Measurements from ENCODE around the gene PSMC1. TPM values are rescaled to one million over a fixed set of nuclear protein-coding genes. Genes with fewer than 3 reads are reported as not detected.

Gene PSMC1
- total RNA-seq, 1 donor from 2014 or later: 156 TPM

DNA sequence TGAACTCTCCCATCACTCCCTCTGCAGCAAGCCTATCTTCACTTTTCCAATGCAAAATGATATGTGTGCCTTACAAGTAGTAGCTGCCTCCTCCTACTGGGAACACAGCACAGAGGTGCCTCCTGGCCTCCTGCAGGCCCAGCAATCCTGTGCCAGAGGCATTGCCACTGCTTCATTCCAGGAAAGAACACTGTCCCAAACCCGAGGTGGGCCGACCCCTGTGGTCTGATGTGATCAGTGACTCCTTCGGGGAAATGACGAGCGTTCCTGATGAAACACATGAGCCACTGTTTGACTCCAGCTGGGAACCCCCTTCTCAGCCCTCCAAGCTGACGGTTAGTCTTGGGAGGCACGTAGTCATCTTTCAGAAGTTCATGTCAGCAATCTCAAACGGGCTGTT lies 19.5 kb downstream of the PSMC1 start:
- DNase-seq (ENCODE audit: extremely low read depth, low read depth, low spot score): no peak

GRCh38 chr14:90276646-90277367 lies 20.5 kb downstream of the PSMC1 start:
- DNase-seq (ENCODE audit: extremely low read depth, low read depth, low spot score): no peak

- DNase-seq (ENCODE audit: extremely low read depth, low read depth, low spot score): no peak
Observed at GRCh38 chr14:90277581-90278198, 21.3 kb downstream of the PSMC1 start.

GRCh38 chr14:90278199-90279175 lies 22.1 kb downstream of the PSMC1 start:
- DNase-seq (ENCODE audit: extremely low read depth, low read depth, low spot score): no peak

GRCh38 chr14:90280096-90280495 lies 23.7 kb downstream of the PSMC1 start:
- DNase-seq (ENCODE audit: extremely low read depth, low read depth, low spot score): no peak

DNA sequence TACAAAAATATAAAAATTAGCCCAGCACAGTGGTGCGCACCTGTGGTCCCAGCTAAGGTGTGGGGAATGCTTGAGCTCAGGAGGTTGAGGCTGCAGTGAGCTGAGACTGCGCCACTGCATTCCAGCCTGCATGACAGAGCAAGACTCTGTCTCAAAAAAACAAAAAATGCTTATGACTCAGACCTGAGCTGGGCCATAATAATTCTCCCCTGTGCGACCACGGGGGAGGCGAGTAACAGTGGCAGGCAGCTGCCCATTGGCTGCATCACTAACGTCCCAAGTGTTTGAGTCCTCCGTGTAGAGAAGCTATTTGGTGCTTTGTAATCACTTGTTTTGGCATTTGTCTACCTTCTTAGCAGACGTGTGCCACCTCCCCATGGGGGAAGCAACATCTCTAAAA lies 24.9 kb downstream of the PSMC1 start:
- no peak for DNase-seq (ENCODE audit: extremely low read depth, low read depth, low spot score)

- no peak for DNase-seq (ENCODE audit: extremely low read depth, low read depth, low spot score)
Observed at GRCh38 chr14:90281756-90282155, 25.4 kb downstream of the PSMC1 start.

DNA sequence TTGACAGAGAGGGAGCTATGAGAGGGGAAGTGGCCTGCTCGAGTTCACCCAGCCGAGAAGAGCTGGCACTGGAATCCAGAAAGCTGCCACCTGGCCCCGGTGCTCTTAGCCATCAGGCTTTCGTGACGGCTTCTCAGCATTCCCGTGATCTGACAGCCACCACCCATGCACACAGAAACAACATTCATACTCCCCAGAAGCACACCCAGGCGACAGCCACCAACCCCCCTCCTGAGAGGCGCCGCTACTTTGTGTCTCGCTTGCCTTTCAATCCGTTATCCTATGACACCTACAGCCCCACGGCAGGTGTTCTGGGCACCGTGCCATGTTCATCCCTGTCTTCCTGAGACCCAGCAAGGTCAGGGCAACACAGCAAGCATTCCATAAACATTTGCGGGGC lies 31.4 kb downstream of the PSMC1 start:
- no peak for DNase-seq (ENCODE audit: extremely low read depth, low read depth, low spot score)

GRCh38 chr14:90288651-90289355 lies 32.5 kb downstream of the PSMC1 start:
- no peak for DNase-seq (ENCODE audit: extremely low read depth, low read depth, low spot score)

GRCh38 chr14:90290337-90291011 lies 34.1 kb downstream of the PSMC1 start:
- no peak for DNase-seq (ENCODE audit: extremely low read depth, low read depth, low spot score)

GRCh38 chr14:90291699-90292098 lies 35.3 kb downstream of the PSMC1 start:
- no peak for DNase-seq (ENCODE audit: extremely low read depth, low read depth, low spot score)

DNA sequence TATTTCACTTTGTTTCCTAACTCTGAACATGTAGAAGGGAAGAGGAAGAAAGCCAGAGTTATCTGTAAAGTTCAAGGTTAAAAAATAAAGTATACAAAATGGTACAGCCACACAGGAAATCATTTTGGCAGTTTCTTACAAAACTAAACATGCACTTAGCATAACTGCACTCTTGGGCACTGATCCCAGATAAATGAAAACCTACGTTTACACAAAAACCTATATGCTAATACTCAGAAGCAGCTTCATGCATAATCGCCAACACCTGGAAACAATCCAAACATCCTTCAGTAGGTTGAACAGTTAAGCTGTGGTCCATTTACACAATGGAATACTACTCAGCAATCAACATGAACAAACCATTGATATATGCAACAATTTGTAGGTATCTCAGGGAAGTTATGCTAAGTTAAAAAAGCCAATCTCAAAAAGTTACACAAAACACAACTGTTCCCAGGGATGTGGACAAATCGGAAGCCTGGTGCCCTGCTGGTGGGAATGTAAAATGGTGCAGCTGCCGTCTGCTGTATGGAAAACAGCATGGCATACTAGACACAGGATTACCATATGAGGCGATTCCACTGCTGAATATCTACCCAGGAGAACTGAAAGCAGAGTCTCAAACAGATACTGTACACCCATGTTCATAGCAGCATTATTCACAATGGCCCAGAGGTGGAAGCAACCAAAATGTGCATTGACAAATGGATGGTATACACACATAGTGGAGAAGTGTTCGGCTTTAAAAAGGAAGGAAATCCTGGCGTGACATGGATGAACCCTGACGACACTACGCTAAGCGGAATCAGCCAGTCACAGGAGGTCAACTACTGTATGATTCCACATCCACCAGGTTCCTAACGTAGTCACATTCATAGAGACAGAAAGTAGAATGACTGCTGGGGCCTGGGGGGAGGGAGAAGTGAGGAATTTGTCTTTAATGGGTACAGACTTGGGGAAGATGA lies 37.7 kb downstream of the PSMC1 start:
- DNase-seq (ENCODE audit: extremely low read depth, low read depth, low spot score): no peak

- no peak for DNase-seq (ENCODE audit: extremely low read depth, low read depth, low spot score)
Observed at GRCh38 chr14:90294872-90295271, 38.5 kb downstream of the PSMC1 start.

GRCh38 chr14:90295870-90296516 lies 39.6 kb downstream of the PSMC1 start:
- no peak for DNase-seq (ENCODE audit: extremely low read depth, low read depth, low spot score)

GRCh38 chr14:90296641-90297040 lies 40.3 kb downstream of the PSMC1 start:
- no peak for DNase-seq (ENCODE audit: extremely low read depth, low read depth, low spot score)

DNA sequence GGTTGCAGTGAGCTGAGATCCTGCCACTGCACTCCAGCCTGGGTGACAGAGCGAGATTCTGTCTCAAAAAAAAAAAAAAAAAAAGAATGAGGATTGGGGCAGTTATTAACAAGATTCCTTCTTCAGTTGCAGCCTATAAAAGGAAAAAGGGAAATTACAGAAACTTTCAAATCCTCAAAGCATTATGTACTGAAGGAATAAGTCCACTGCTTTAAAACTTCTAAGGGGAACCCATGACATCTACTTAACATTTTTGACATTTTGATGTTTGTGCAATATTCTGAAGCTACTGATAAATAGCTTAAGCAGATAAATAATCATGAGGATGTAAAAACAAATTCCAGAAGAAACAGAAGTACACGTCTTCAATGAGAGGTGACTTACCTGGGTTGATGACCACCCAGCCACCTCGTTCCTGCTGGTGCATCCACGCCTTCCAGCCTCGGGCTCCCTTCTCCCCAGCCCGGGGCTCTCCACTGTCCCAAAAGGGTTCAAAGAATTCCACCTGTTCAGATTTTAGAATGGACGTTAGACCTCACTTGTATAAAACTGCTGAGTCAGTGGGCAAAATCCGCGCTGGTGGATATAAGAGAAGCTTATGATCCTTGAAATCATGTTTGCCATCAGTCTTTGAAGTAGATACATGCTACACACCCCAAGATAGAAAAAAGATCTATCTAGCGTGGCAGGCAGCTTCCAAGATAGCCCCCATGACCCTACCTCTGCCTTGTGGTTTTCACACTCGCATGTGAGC lies 41.7 kb downstream of the PSMC1 start:
- DNase-seq (ENCODE audit: extremely low read depth, low read depth, low spot score): no peak

GRCh38 chr14:90299408-90299807 lies 43.1 kb downstream of the PSMC1 start:
- no peak for DNase-seq (ENCODE audit: extremely low read depth, low read depth, low spot score)

DNA sequence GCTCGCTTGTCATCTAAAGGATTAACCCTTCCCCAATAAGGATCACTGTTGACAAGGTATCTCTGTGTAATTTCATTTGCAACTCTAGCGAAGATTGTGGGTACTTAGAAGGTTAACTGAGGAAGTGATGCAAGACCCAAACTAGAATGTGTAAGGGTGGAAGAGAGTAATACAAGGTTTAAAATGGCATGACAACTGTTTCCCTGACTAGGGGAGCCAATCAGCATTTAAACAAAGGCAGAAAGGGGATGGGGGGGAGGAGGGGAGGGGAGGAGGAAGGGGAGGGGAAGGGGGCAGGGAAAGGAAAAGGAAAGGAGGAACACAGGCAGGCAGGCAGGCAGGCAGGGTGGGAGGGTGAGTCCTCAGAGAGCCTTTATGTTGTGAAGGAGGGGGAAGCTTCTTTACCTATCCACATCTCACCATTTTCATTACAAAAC lies 44.3 kb downstream of the PSMC1 start:
- DNase-seq (ENCODE audit: extremely low read depth, low read depth, low spot score): no peak

All from glomerular endothelial cell (primary cell).